IMR-90 (cell line): ENCODE data around the gene CCNA2. TPM values are rescaled to one million over a fixed set of nuclear protein-coding genes. Genes with fewer than 3 reads are reported as not detected.

Experiments used
- ATAC-seq: fragments of 200-7000 bp; cut with Tn5 transposase; 2 replicates; pipeline ENCODE4 v1.9.1; 2020; ENCODE audit warnings: low read depth, mild to moderate bottlenecking, moderate library complexity
- BruUV-seq: library from RNA; stranded (reverse); fragments of 400-500 nt; replicated peaks from 2 replicates; lab custom pipeline; 2021; lab: Mats Ljungman, UMichigan
- CTCF ChIA-PET: fragments of 300-600 bp; formaldehyde crosslinking; extraction: SDS; loops from one replicate; lab custom pipeline; 2021; ENCODE audit warnings: antibody characterized with exemption; lab: Yijun Ruan, JAX
- POLR2A ChIA-PET: fragments of 300-600 bp; sonication (Branson Sonifier 250); formaldehyde crosslinking; loops from one replicate; lab custom pipeline; 2022; ENCODE audit warnings: antibody characterized with exemption; ENCODE audit not compliant: unreplicated experiment; lab: Charles Lee
- DNase-seq: peaks from one replicate; pipeline ENCODE4 v3.0.0; 2013
- H2AFZ ChIP-seq: replicated peaks from 2 replicates; pipeline ENCODE3; 2013; ENCODE audit warnings: low read length, mild to moderate bottlenecking; ENCODE audit not compliant: poor library complexity
- H2AK5ac ChIP-seq: 2 replicates; pipeline ENCODE4 v1.6.1; 2013; ENCODE audit warnings: low read depth, low read length, inconsistent platforms
- H2AK9ac ChIP-seq: replicated peaks from 2 replicates; pipeline ENCODE3; 2013; ENCODE audit warnings: mild to moderate bottlenecking, low read depth, low read length, moderate library complexity; ENCODE audit not compliant: poor library complexity
- H2BK120ac ChIP-seq: 2 replicates; pipeline ENCODE4 v1.6.1; 2013; ENCODE audit warnings: low read depth, low read length, inconsistent platforms
- H2BK15ac ChIP-seq: 3 replicates; pipeline ENCODE4 v1.6.1; 2013; ENCODE audit warnings: low read depth, low read length, inconsistent platforms
- H2BK20ac ChIP-seq: 2 replicates; pipeline ENCODE4 v1.6.1; 2013; ENCODE audit warnings: low read depth, mild to moderate bottlenecking, inconsistent platforms, low read length, moderate library complexity
- H2BK5ac ChIP-seq: 2 replicates; pipeline ENCODE4 v1.6.1; 2013; ENCODE audit warnings: mild to moderate bottlenecking, low read depth, low read length, inconsistent platforms; ENCODE audit not compliant: poor library complexity, severe bottlenecking
- H3K14ac ChIP-seq: replicated peaks from 2 replicates; pipeline ENCODE4 v1.6.1; 2013; ENCODE audit warnings: low read depth, low read length, inconsistent platforms
- H3K18ac ChIP-seq: 2 replicates; pipeline ENCODE4 v1.6.1; 2013; ENCODE audit warnings: low read depth, low read length, control low read depth
- H3K23ac ChIP-seq: 2 replicates; pipeline ENCODE4 v1.6.1; 2013; ENCODE audit warnings: low read depth, low read length, inconsistent platforms
- H3K27ac ChIP-seq: 2 replicates; pipeline ENCODE4 v1.5.1; 2013; ENCODE audit warnings: mild to moderate bottlenecking, control low read depth, low read length; ENCODE audit not compliant: insufficient read depth
- H3K27me3 ChIP-seq: 2 replicates; pipeline ENCODE4 v1.6.1; 2013; ENCODE audit warnings: low read length; ENCODE audit not compliant: control insufficient read depth, insufficient read depth
- H3K36me3 ChIP-seq: 2 replicates; pipeline ENCODE4 v1.6.1; 2013; ENCODE audit warnings: low read length, mixed read lengths; ENCODE audit not compliant: control insufficient read depth, insufficient read depth
- H3K4ac ChIP-seq: 2 replicates; pipeline ENCODE4 v1.6.1; 2013; ENCODE audit warnings: low read depth, low read length, inconsistent platforms
- H3K4me1 ChIP-seq: 2 replicates; pipeline ENCODE4 v1.6.1; 2013; ENCODE audit warnings: low read length, mixed read lengths; ENCODE audit not compliant: control insufficient read depth, insufficient read depth
- H3K4me2 ChIP-seq: 2 replicates; pipeline ENCODE4 v1.6.1; 2013; ENCODE audit warnings: low read depth, mild to moderate bottlenecking, control low read depth, low read length, moderate library complexity
- H3K4me3 ChIP-seq: 2 replicates; pipeline ENCODE4 v1.5.1; 2013; ENCODE audit warnings: low read depth, mild to moderate bottlenecking, control low read depth, low read length, moderate library complexity; ENCODE audit not compliant: insufficient read depth
- H3K56ac ChIP-seq: 2 replicates; pipeline ENCODE4 v1.6.1; 2013; ENCODE audit warnings: low read length, inconsistent platforms; ENCODE audit not compliant: insufficient read depth; ENCODE audit errors: extremely low read depth
- H3K79me1 ChIP-seq, 2 experiments: 2 replicates each; pipeline ENCODE4 v1.6.1; 2013; ENCODE audit warnings: low read length in 2 of 2, inconsistent platforms in 1 of 2, low read depth in 1 of 2
- H3K9ac ChIP-seq: 2 replicates; pipeline ENCODE4 v1.6.1; 2013; ENCODE audit warnings: low read depth, low read length, control low read depth
- H3K9me1 ChIP-seq: 2 replicates; pipeline ENCODE4 v1.6.1; 2013; ENCODE audit warnings: low read length, inconsistent platforms; ENCODE audit not compliant: insufficient read depth
- H3K9me3 ChIP-seq: 2 replicates; pipeline ENCODE4 v1.6.1; 2013; ENCODE audit warnings: low read length; ENCODE audit not compliant: control insufficient read depth, insufficient read depth
- H4K20me1 ChIP-seq: 2 replicates; pipeline ENCODE4 v1.6.1; 2013; ENCODE audit warnings: low read length, inconsistent platforms; ENCODE audit not compliant: insufficient read depth
- H4K5ac ChIP-seq: 2 replicates; pipeline ENCODE4 v1.6.1; 2013; ENCODE audit warnings: mild to moderate bottlenecking, low read depth, low read length, control low read depth
- H4K8ac ChIP-seq, 2 experiments: 2 replicates each; pipeline ENCODE4 v1.6.1; 2013; ENCODE audit warnings: low read depth in 2 of 2, low read length in 2 of 2, control low read depth in 1 of 2, inconsistent platforms in 1 of 2
- H4K91ac ChIP-seq: 2 replicates; pipeline ENCODE4 v1.6.1; 2013; ENCODE audit warnings: low read depth, low read length, inconsistent platforms; ENCODE audit not compliant: insufficient read depth
- BHLHE40 ChIP-seq: fragments of 150-350 bp; IDR thresholded peaks from 2 replicates; pipeline ENCODE4 v1.6.1; 2016; ENCODE audit warnings: mild to moderate bottlenecking, low read depth, low read length
- CTCF ChIP-seq: conservative IDR thresholded peaks from 2 replicates; pipeline ENCODE4 v1.5.1; 2012; ENCODE audit warnings: mild to moderate bottlenecking, low read depth, low read length, improper control_type of control experiment
- FOS ChIP-seq: fragments of 150-350 bp; IDR thresholded peaks from 2 replicates; pipeline ENCODE4 v1.6.1; 2016; ENCODE audit warnings: low read depth, low read length
- MAFK ChIP-seq: IDR thresholded peaks from 2 replicates; pipeline ENCODE4 v1.6.1; 2012; ENCODE audit warnings: low read depth, low read length, improper control_type of control experiment
- MAZ ChIP-seq: IDR thresholded peaks from 2 replicates; pipeline ENCODE4 v1.6.1; 2012; ENCODE audit warnings: low read depth, mild to moderate bottlenecking, low read length, improper control_type of control experiment, moderate library complexity, borderline replicate concordance
- MXI1 ChIP-seq: IDR thresholded peaks from 2 replicates; pipeline ENCODE4 v1.6.1; 2012; ENCODE audit warnings: low read depth, mild to moderate bottlenecking, low read length, moderate library complexity, borderline replicate concordance
- NFE2L2 ChIP-seq: fragments of 150-350 bp; IDR thresholded peaks from 2 replicates; pipeline ENCODE4 v1.6.1; 2016; ENCODE audit warnings: low read depth, mild to moderate bottlenecking, low read length
- RCOR1 ChIP-seq: IDR thresholded peaks from 2 replicates; pipeline ENCODE4 v1.6.1; 2012; ENCODE audit warnings: mild to moderate bottlenecking, low read length, improper control_type of control experiment; ENCODE audit not compliant: insufficient replicate concordance
- SMC3 ChIP-seq: fragments of 150-350 bp; IDR thresholded peaks from 2 replicates; pipeline ENCODE4 v1.6.1; 2016; ENCODE audit warnings: low read depth, mild to moderate bottlenecking, antibody characterized with exemption, low read length, moderate library complexity
- USF2 ChIP-seq: fragments of 150-350 bp; IDR thresholded peaks from 2 replicates; pipeline ENCODE4 v1.6.1; 2017; ENCODE audit warnings: mild to moderate bottlenecking, antibody characterized with exemption, low read length, low read depth
- WGBS, 2 experiments: methylation state at CpG; one replicate each; pipeline versions ENCODE4 v1.1.5 to v1.1.7; 2013; ENCODE audit warnings: missing lambda C conversion rate in 2 of 2; ENCODE audit not compliant: insufficient read length in 1 of 2; ENCODE audit errors: extremely low coverage in 2 of 2; 5-methylcytosine and 5-hydroxymethylcytosine counted together
- dilution Hi-C: fragments of 300-500 bp; cut with HindIII; formaldehyde crosslinking; loops from one replicate; pipeline ENCODE4 v1.14.3; 2018; ENCODE audit warnings: low sequenced_read_pairs; ENCODE audit not compliant: unreplicated experiment
- in situ Hi-C: fragments of 300-500 bp; cut with MboI; formaldehyde crosslinking; loops from 3 replicates; pipeline ENCODE4 v1.14.3; 2019; ENCODE audit warnings: low sequenced_read_pairs, inconsistent platforms, mixed read lengths
- intact Hi-C: fragments of 100-400 bp; cut with micrococcal nuclease; formaldehyde crosslinking; loops from 2 replicates; pipeline ENCODE4 v1.10.0; 2022
- polyA plus RNA-seq, 3 experiments: library from polyadenylated mRNA; depleted of rRNA; stranded (reverse); fragments of >200 nt; gene quantifications; 2 replicates each; pipeline ENCODE4 v1.2.3, GENCODE V29; 2012; ENCODE audit warnings: low replicate concordance in 1 of 3
- total RNA-seq: library from RNA; depleted of rRNA; stranded (reverse); fragments of >200 nt; gene quantifications from 2 replicates; pipeline ENCODE4 v1.2.3, GENCODE V29; 2012

CCNA2 gene
- total and polyA plus RNA-seq, 2 of the 4 experiments (the other 2 are of a cell fraction), result 22.8 to 54.3 TPM

GRCh38 chr4:121819216-121819965 is 4.3 kb downstream of the CCNA2 start:
- in situ Hi-C loops, result no loop called here

More at GRCh38 chr4:121819216-121819965, 4.3 kb downstream of the CCNA2 start:
- Histone ChIP-seq H3K9me3 (no peaks in the 10 kb centered on the region), H2AK5ac (no peak overlapping the region), H3K18ac (peak overlapping the region; percentile 46; the same call in 1 of the 2 replicates), H2BK5ac (peak overlapping the region; percentile 61), H3K9me1 (no peaks in the 10 kb centered on the region), H3K4ac (no peak overlapping the region), H3K4me2 (peak overlapping the region; percentile 74), H2BK120ac (no peak overlapping the region), H2BK20ac (peak overlapping the region; percentile 14; the same call in 1 of the 2 replicates), H3K14ac (no peak overlapping the region), H2AFZ (no peak overlapping the region), H3K4me3 (no peak overlapping the region), H2AK9ac (no peak overlapping the region), H3K36me3 (peaks cover 4% of the 10 kb centered on the region), H4K8ac (no peak overlapping the region), H3K27ac (peak overlapping the region; percentile 23; the same call in 1 of the 2 replicates), H3K27me3 (no peaks in the 10 kb centered on the region), H3K79me1 (peaks cover 16 to 30% of the 10 kb centered on the region in 2 experiments; a peak in 3 of 4 replicates), H2BK15ac (no peak overlapping the region), H3K23ac (0 out of 2 replicates have a peak overlapping the region, but pooled peaks have one; percentile 3), H3K9ac (no peak overlapping the region), H3K4me1 (peaks cover 4% of the 10 kb centered on the region), H3K56ac (no peak overlapping the region), H4K20me1 (no peaks in the 10 kb centered on the region), H4K91ac (no peak overlapping the region), H4K5ac (peak overlapping the region; percentile 26; the same call in 1 of the 2 replicates)
- POLR2A ChIA-PET, result interaction anchor here (0.6 kb wide), 1 partner anchor 30 kb away, joined by 4 read pairs; no protein-coding TSS in a partner anchor
- dilution Hi-C loops, result loop anchor here (10.0 kb wide), 1 partner anchor 155 kb away; no protein-coding TSS in a partner anchor
- intact Hi-C loops, result loop anchor here (5.0 kb wide), 1 partner anchor 52 kb away; the partner anchor contains the start of gene SMIM43
- CTCF ChIA-PET, result interaction anchor here (0.9 kb wide), 1 partner anchor 38 kb away, joined by 3 read pairs; no protein-coding TSS in a partner anchor
- no TSS peak for BruUV-seq
- ATAC-seq, result no peak
- TF ChIP-seq FOS, result no peak
- no peak for TF ChIP-seq BHLHE40
- no peak for TF ChIP-seq MXI1
- no peak for TF ChIP-seq USF2
- TF ChIP-seq MAFK, result no peak
- TF ChIP-seq MAZ, result no peak
- no peak for TF ChIP-seq NFE2L2
- TF ChIP-seq CTCF, result no peak
- no peak for TF ChIP-seq RCOR1
- TF ChIP-seq SMC3, result no peak
- no CpG with 5 or more reads among the region's 1 CpG for WGBS, 2 experiments
- no peak for DNase-seq
